ENCODE measurements around the gene MBD3.

Gene MBD3

GRCh38 chr19:1582201-1582600 lies 10.5 kb downstream of the MBD3 start:
- no peak for ATAC-seq

GRCh38 chr19:1580957-1581356 lies 11.7 kb downstream of the MBD3 start:
- TF ChIP-seq PPARA (CRISPR knock-in tag; IDR thresholded peaks at IDR 0.05; ENCODE audit: borderline replicate concordance) (no peak), TOX (CRISPR knock-in tag; IDR thresholded peaks at IDR 0.05; ENCODE audit: borderline replicate concordance) (no peak), CSDC2 (CRISPR knock-in tag; IDR thresholded peaks at IDR 0.05) (no peak), ARNTL (CRISPR knock-in tag; IDR thresholded peaks at IDR 0.05; ENCODE audit: borderline replicate concordance, low read depth) (no peak), BACH2 (CRISPR knock-in tag; IDR thresholded peaks at IDR 0.05; ENCODE audit: borderline replicate concordance) (no peak), PATZ1 (CRISPR knock-in tag; IDR thresholded peaks at IDR 0.05; ENCODE audit: borderline replicate concordance) (no peak), ZFP3 (CRISPR knock-in tag; IDR thresholded peaks at IDR 0.05) (no peak)
- no peak for ATAC-seq

More at GRCh38 chr19:1582201-1582600, 10.5 kb downstream of the MBD3 start:
- TF ChIP-seq TCF4 (CRISPR knock-in tag; IDR thresholded peaks at IDR 0.05; ENCODE audit: borderline replicate concordance): no peak
- TF ChIP-seq ZNF8 (CRISPR knock-in tag; IDR thresholded peaks at IDR 0.05): no peak
- no peak for TF ChIP-seq CREB5 (CRISPR knock-in tag; IDR thresholded peaks at IDR 0.05; ENCODE audit: low read depth)
- TF ChIP-seq CSDC2 (CRISPR knock-in tag; IDR thresholded peaks at IDR 0.05): no peak
- TF ChIP-seq PPARA (CRISPR knock-in tag; IDR thresholded peaks at IDR 0.05; ENCODE audit: borderline replicate concordance): no peak

- no peak for TF ChIP-seq CSRNP3 (CRISPR knock-in tag; IDR thresholded peaks at IDR 0.05)
- TF ChIP-seq BACH2 (CRISPR knock-in tag; IDR thresholded peaks at IDR 0.05; ENCODE audit: borderline replicate concordance): no peak
- ATAC-seq: no peak
These were observed 12.3 kb downstream of the MBD3 start for GRCh38 chr19:1580382-1580781.

- no peak for TF ChIP-seq ISL1 (CRISPR knock-in tag; IDR thresholded peaks at IDR 0.05)
- TF ChIP-seq ZFP30 (CRISPR knock-in tag; IDR thresholded peaks at IDR 0.05): no peak
- no peak for TF ChIP-seq PATZ1 (CRISPR knock-in tag; IDR thresholded peaks at IDR 0.05; ENCODE audit: borderline replicate concordance)
- no peak for TF ChIP-seq ZNF565 (CRISPR knock-in tag; conservative IDR thresholded peaks at IDR 0.05; ENCODE audit: low read depth)
- no peak for TF ChIP-seq SNAI2 (CRISPR knock-in tag; IDR thresholded peaks at IDR 0.05)
- TF ChIP-seq ZFP3 (CRISPR knock-in tag; IDR thresholded peaks at IDR 0.05): no peak
- TF ChIP-seq TOX (CRISPR knock-in tag; IDR thresholded peaks at IDR 0.05; ENCODE audit: borderline replicate concordance): no peak
- no peak for TF ChIP-seq PPARA (CRISPR knock-in tag; IDR thresholded peaks at IDR 0.05; ENCODE audit: borderline replicate concordance)
- TF ChIP-seq CREB5 (CRISPR knock-in tag; IDR thresholded peaks at IDR 0.05; ENCODE audit: low read depth): no peak
- no peak for ATAC-seq
These were observed 13.4 kb downstream of the MBD3 start for GRCh38 chr19:1579222-1579621.

GRCh38 chr19:1577929-1578618 lies 14.6 kb downstream of the MBD3 start:
- no peak for ATAC-seq
- no peak for TF ChIP-seq POU6F1 (CRISPR knock-in tag; IDR thresholded peaks at IDR 0.05; ENCODE audit: borderline replicate concordance, low read depth)
- TF ChIP-seq CREB5 (CRISPR knock-in tag; IDR thresholded peaks at IDR 0.05; ENCODE audit: low read depth): no peak
- TF ChIP-seq CSDC2 (CRISPR knock-in tag; IDR thresholded peaks at IDR 0.05): no peak
- TF ChIP-seq CSRNP3 (CRISPR knock-in tag; IDR thresholded peaks at IDR 0.05): no peak
- TF ChIP-seq ZFP30 (CRISPR knock-in tag; IDR thresholded peaks at IDR 0.05): no peak
- no peak for TF ChIP-seq ZNF565 (CRISPR knock-in tag; conservative IDR thresholded peaks at IDR 0.05; ENCODE audit: low read depth)
- TF ChIP-seq ZC3H10 (CRISPR knock-in tag; IDR thresholded peaks at IDR 0.05): no peak
- TF ChIP-seq ARNTL (CRISPR knock-in tag; IDR thresholded peaks at IDR 0.05; ENCODE audit: borderline replicate concordance, low read depth): no peak
